GM18505 (cell line): Measurements from ENCODE around the gene PRAC2.
"Not testable (repeated sequence)": the region's sequence is repeated elsewhere in the genome, so short reads cannot be mapped to it uniquely, and the experiment has no call there.

Experiments used
- ATAC-seq: cut with Tn5 transposase; IDR thresholded peaks from one replicate; pipeline ENCODE4 v1.9.1; 2021; ENCODE audit not compliant: unreplicated experiment
- POLR2A ChIP-seq: IDR thresholded peaks from 4 replicates; pipeline ENCODE4 v1.6.1; 2011; ENCODE audit warnings: borderline replicate concordance; ENCODE audit not compliant: insufficient read depth, insufficient read length; ENCODE audit errors: extremely low read depth

PRAC2 gene

GRCh38 chr17:48722915-48723422, at the start of gene PRAC2:
PRAC2 (plus strand) TSS chr17:48723185; CDS start chr17:48724411, 1,226 bp downstream.
- no peak for TF ChIP-seq POLR2A
- ATAC-seq, result no peak

- TF ChIP-seq POLR2A, result no peak
- no peak for ATAC-seq
Measured at GRCh38 chr17:48676963-48677558, 45.9 kb upstream of the PRAC2 start.

GRCh38 chr17:48678141-48678971, 44.6 kb upstream of the PRAC2 start:
- no peak for TF ChIP-seq POLR2A

GRCh38 chr17:48679385-48680096, 43.4 kb upstream of the PRAC2 start:
- no peak for TF ChIP-seq POLR2A
- no peak for ATAC-seq

More at GRCh38 chr17:48678141-48678971, 44.6 kb upstream of the PRAC2 start:
- no peak for ATAC-seq

- no peak for ATAC-seq
- no peak for TF ChIP-seq POLR2A
Measured at GRCh38 chr17:48681609-48682008, 41.4 kb upstream of the PRAC2 start.

- no peak for TF ChIP-seq POLR2A
Measured at GRCh38 chr17:48690655-48691054, 32.3 kb upstream of the PRAC2 start.

GRCh38 chr17:48692049-48692448, 30.9 kb upstream of the PRAC2 start:
- TF ChIP-seq POLR2A, result no peak
- no peak for ATAC-seq

More at GRCh38 chr17:48690655-48691054, 32.3 kb upstream of the PRAC2 start:
- ATAC-seq, result no peak

- no peak for ATAC-seq
- TF ChIP-seq POLR2A, result no peak
Measured at GRCh38 chr17:48693178-48693577, 29.8 kb upstream of the PRAC2 start.

- no peak for TF ChIP-seq POLR2A
- ATAC-seq, result no peak
Measured at GRCh38 chr17:48701864-48702532, 21.0 kb upstream of the PRAC2 start.

GRCh38 chr17:48704361-48705248, 18.4 kb upstream of the PRAC2 start:
- no peak for TF ChIP-seq POLR2A
- no peak for ATAC-seq

- no peak for ATAC-seq
- TF ChIP-seq POLR2A, result no peak
Measured at GRCh38 chr17:48711128-48711527, 11.9 kb upstream of the PRAC2 start.

GRCh38 chr17:48715496-48716399, 7.2 kb upstream of the PRAC2 start:
- no peak for ATAC-seq
- no peak for TF ChIP-seq POLR2A

- ATAC-seq, result not testable (repeated sequence)
Measured at GRCh38 chr17:48716549-48716948, 6.4 kb upstream of the PRAC2 start.
